ENCODE measurements around the gene CD48.

GRCh38 chr1:160669276-160669675 is 42.3 kb downstream of the CD48 start:
- TF ChIP-seq EZH2 (IDR thresholded peaks at IDR 0.05; ENCODE audit: insufficient read depth, poor library complexity, severe bottlenecking) (no peak), EZH2phosphoT487 (IDR thresholded peaks at IDR 0.05; ENCODE audit: insufficient read depth, low read depth) (no peak)
